Gastrocnemius medialis (tissue), 4 donors: ENCODE measurements around the gene ZNF805.

ENCODE experiments used
- POLR2A ChIP-seq, 2 donors: fragments of 450-650 bp; IDR thresholded peaks; one replicate each; pipeline ENCODE4 v1.6.1; 2017; ENCODE audit warnings: antibody characterized with exemption in 2 of 2, mild to moderate bottlenecking in 2 of 2, moderate library complexity in 2 of 2
- TF ChIP-seq, protein P1 (sequence below), 5 experiments: fragments of 450-650 bp in 3 of 5; fragments of 200-600 bp in 2 of 5; sonication (generic) in 2 of 5; IDR thresholded peaks in 4 of 5; conservative IDR thresholded peaks in 1 of 5; 1 replicate in 4 of 5; 2 replicates in 1 of 5; pipeline ENCODE4 v1.5.1; 2016 to 2019; ENCODE audit warnings: antibody characterized with exemption in 5 of 5, mild to moderate bottlenecking in 3 of 5, moderate library complexity in 3 of 5

DNA sequence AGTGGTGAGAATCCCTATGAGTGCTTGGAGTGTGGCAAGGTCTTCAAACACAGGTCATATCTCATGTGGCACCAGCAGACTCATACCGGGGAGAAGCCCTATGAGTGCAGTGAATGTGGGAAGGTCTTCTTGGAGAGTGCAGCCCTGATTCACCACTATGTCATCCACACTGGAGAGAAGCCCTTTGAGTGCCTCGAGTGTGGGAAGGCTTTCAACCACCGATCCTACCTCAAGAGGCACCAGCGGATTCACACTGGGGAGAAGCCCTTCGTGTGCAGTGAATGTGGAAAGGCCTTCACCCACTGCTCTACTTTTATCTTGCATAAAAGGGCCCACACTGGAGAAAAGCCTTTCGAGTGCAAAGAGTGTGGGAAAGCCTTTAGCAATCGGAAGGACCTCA is 28.3 kb upstream of the ZNF805 start:
- TF ChIP-seq, protein P1, sequence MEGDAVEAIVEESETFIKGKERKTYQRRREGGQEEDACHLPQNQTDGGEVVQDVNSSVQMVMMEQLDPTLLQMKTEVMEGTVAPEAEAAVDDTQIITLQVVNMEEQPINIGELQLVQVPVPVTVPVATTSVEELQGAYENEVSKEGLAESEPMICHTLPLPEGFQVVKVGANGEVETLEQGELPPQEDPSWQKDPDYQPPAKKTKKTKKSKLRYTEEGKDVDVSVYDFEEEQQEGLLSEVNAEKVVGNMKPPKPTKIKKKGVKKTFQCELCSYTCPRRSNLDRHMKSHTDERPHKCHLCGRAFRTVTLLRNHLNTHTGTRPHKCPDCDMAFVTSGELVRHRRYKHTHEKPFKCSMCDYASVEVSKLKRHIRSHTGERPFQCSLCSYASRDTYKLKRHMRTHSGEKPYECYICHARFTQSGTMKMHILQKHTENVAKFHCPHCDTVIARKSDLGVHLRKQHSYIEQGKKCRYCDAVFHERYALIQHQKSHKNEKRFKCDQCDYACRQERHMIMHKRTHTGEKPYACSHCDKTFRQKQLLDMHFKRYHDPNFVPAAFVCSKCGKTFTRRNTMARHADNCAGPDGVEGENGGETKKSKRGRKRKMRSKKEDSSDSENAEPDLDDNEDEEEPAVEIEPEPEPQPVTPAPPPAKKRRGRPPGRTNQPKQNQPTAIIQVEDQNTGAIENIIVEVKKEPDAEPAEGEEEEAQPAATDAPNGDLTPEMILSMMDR (IDR thresholded peaks at IDR 0.05 in 4 of 5, conservative IDR thresholded peaks at IDR 0.05 in 1 of 5), result no peak
- TF ChIP-seq POLR2A (IDR thresholded peaks at IDR 0.05), result no peak
